ENCODE measurements around the gene CFAP126.
A peak's percentile ranks its signal among the peaks of the same experiment; 100 is the strongest.
"Not testable (repeated sequence)": the region's sequence is repeated elsewhere in the genome, so short reads cannot be mapped to it uniquely, and the experiment has no call there.

Gene CFAP126

DNA sequence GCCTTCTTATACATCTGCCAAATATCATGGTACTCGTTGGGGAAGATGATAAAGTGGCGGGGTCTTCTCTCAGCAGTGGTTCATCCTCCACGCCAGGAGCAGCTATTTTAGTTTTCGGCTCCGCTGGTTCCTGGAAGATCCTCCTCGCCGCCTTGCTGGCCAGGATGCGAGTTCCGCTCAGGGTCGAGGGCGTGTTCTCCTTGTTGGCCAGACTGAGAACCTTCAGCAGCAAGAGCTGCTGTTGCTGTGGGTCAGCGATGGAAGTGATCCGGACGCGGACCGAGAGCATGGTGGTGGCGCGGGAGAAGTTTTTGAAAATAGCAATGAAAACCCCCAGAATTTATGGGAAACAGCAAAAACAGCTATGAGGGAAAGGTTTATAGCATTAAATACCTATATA lies 11.4 kb upstream of the CFAP126 start:
- no peak for DNase-seq

DNA sequence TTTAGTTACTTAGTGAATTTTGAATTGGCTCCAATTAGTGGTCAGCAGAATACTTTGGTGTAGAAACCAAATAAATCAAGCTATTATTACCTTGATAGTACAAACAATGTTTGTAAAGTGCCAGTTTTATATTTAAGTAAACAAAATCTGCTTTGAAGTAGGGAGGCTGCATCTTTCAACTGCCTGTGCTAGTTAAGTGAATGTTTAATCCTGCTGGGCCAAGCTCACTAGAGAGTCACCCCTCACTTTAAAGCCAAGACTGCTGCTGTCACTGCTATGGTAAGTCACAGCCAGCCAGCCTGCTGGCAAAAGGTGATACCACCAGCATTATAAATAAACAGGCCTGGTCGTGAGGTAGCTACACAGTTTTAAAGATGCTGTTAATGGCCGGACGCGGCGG lies 10.3 kb upstream of the CFAP126 start:
- DNase-seq: peak; percentile 23

GRCh38 chr1:161374373-161374772 lies 6.7 kb upstream of the CFAP126 start:
- peak; percentile 15 for DNase-seq

DNA sequence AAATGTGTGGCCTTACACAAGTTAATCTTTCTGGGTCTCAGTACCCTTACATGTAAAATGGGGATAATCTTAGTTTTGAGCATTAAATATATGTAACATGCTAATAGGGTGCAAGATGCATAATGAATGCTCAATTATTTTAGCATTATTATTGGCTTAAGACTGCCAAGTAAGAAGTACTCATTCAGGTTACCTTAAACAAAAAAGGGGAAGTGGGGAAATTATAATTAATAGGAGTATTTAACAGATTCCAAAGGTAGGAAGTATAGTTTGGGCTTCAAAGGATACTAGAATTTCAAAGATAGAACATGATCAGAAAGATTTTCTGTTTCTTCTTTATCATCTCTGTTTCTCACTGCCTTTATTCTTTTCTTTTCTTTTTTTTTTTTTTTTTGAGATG lies 5.8 kb upstream of the CFAP126 start:
- DNase-seq: no peak

- no peak for DNase-seq
These were observed 2.5 kb downstream of the CFAP126 start for GRCh38 chr1:161365207-161365606.

- no peak for DNase-seq
These were observed 3.3 kb downstream of the CFAP126 start for GRCh38 chr1:161364332-161364731.

DNA sequence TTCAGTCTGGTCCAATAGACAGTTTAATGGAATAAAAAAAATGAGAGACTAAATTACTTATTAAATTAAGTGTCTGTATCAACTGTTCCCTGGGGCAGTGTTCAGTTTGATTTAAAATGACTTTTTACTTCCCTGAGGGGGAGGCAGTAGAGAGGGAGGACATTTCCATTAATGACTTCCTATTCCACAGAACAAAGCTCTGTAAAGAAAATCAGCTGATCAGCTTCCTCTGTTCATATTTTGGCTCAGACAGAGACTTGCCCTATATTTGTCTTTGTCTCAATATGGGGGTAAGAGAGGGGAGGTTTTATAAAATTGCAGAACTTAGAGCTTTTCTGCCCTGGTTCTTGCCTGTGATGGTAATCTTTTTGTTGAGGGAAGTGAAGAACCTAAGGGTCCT lies 8.4 kb downstream of the CFAP126 start:
- no peak for DNase-seq

GRCh38 chr1:161357073-161357472 lies 10.6 kb downstream of the CFAP126 start:
- DNase-seq: no peak

DNA sequence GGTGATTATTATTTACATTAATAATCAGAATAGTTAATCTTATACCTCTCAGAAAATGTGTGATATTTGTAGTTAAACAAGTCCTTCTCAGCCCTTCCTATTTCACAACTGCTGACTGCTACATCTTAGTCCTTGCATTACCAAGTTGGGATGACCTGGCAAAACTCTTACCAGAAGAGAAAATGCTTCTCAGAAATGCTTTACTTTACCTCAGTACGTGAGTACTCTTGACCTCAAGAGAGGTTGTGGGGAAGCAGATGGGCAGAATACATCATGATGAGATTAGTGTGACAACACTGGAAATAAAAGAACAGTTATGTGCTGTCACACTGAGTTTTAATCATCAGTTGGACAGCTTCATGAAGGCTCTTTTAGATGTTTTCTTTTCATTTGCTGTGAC lies 16.2 kb downstream of the CFAP126 start:
- no peak for DNase-seq

- DNase-seq: no peak
These were observed 17.0 kb downstream of the CFAP126 start for GRCh38 chr1:161350671-161351070.

DNA sequence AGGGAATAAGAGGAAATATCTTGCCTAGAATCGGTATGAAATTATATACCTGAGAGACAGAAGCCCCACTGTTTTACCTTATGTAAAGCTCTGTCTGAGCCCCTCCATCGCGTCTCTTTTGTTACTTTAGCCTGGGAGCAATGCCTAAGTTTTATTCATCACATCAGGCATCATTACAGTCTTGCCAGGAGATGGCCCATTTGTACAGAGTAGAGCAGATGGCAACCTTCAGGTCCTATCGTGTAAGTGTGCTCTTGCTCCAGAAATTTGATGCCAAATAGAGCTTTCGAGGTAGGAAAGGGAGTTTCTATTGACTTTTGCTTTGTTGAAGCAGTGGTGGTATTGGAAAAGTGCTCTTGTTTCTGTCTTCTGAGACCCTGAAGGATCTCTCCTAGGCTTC lies 24.9 kb downstream of the CFAP126 start:
- DNase-seq: peak; percentile 33

DNA sequence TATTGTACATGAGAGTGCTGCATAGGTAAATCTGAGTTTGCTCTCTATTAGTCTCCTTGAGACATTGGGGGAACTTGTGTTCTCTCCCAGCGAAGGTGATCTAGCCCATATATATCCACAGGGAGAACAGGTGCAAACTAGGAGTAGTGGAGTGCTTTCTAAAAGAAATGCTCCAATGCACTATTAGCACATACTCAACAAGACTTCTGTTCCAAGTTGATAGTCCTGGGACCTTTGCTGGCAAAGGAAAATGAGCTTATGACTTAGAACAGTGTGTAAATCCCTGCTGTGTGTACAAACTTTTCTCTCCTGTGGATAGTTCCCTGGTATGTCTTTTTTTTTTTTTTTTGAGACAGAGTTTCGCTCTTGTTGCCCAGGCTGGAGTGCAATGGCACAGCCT lies 25.5 kb downstream of the CFAP126 start:
- DNase-seq: peak; percentile 15

- DNase-seq: no peak
These were observed 31.9 kb downstream of the CFAP126 start for GRCh38 chr1:161335796-161336195.

DNA sequence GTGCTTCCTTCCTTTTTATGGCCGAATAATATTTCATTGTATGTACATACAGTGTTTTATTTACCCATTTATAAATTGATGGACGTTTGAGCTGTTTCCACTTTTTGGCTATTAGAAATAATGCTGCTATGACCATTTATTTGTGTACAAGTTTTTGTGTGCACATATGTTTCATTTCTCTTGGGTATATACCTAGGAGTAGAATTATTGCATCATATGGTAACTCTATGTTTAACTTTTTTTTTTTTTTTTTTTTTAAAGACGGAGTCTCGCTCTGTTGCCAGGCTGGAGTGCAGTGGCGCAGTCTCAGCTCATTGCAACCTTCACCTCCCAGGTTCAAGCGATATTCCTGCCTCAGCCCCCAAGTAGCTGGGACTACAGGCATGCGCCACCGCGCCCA lies 34.5 kb downstream of the CFAP126 start:
- no peak for DNase-seq

DNA sequence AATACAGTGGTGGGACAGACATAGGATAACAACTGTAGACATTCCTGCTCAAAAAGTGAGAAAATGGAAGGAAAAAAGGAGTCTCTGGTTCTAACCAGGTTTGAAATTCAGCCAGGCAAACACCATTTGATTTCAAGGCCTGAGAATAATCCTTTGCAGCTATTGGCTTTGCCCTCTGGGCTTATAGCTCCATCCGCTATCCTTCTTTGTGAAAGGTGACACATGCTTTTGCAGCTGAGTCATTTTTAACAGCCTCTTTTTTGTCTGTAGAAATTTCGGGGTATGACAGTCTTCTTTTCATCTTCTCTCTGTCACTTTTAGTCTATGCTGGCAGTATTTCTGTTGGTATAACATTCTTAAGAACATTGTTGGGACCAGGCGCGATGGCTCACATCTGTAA lies 37.3 kb downstream of the CFAP126 start:
- DNase-seq: no peak

DNA sequence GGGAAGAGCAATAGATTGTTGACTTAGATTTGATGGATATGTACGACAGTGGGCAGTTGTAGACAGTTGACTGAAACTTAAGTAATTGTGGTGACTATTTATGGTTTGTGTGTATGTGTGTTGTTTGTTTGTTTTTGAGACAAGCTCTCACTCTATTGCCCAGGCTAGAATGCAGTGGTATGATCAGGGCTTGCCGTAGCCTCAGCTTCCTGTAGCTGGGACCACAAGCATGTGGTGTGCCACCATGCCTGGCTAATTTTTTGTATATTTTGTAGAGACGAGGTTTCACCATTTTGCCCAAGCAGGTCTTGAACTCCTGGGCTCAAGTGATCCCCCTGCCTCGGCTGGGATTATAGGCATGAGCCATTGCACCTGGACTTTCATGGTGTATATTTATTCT lies 43.7 kb downstream of the CFAP126 start:
- DNase-seq: no peak

- DNase-seq: not testable (repeated sequence)
These were observed 51.6 kb downstream of the CFAP126 start for GRCh38 chr1:161315841-161316674.

Data from NCI-H69 (cell line).